ENCODE results near the gene RAB30.
"Not testable (repeated sequence)": the region's sequence is repeated elsewhere in the genome, so short reads cannot be mapped to it uniquely, and the experiment has no call there.

Gene RAB30

DNA sequence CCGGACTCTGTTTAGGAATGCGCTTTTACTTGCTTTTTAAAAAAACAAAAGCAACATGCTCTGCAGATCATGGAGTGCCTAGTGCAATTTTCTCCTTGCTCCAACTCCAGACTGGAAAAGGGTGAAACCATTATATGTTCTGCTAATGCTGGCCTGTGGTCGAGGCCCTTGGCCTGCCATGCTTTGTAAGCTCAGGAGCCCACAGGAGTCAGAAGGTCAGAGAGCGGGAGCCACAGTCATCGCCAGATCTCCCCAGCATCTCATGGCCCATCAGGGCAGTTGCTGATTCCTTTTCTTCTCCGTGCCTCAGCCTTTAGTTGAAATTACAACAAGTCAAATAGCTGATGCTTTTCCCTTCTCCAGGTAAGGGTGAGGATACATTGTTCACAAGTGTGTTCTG, 89.8 kb downstream of the RAB30 start:
- DNase-seq (ENCODE audit: low read depth) = no peak

DNA sequence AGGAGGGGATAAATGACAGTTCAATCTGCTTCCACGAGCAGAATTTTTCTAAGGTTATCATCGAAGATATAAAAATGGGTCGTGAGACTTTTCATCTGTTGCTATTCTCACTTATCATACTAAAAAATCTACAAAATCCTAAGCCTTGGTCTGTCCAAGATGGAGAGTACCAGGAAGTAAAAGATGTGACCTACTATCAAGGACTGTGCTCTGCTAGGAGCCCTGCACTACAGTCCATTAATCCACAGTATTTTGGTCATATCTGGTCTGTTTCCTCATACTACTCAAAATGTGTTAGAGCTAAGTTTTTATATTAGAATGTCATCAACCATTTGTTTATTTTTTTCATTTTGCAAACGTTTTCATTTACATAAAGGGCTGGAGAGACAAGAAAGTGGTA, 90.8 kb downstream of the RAB30 start:
- DNase-seq (ENCODE audit: low read depth) = no peak

DNA sequence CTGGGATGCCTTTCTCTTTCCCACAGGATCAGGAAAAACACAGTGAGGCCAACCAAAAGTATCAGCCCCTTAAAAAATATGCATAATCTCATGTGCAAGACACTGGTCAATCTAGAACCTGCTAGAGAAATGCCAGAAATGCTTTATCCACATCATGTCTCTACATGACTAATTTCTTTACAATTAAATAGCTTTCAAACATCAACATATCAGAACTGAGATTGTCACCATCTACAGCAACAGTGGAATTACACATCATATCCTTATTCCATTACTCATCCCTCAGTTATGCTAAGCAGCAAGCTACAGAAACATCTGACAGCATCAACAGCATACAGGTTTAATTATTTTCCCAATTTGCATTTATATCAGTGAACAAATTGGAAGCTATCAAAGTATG, 91.4 kb downstream of the RAB30 start:
- no peak for DNase-seq (ENCODE audit: low read depth)

DNA sequence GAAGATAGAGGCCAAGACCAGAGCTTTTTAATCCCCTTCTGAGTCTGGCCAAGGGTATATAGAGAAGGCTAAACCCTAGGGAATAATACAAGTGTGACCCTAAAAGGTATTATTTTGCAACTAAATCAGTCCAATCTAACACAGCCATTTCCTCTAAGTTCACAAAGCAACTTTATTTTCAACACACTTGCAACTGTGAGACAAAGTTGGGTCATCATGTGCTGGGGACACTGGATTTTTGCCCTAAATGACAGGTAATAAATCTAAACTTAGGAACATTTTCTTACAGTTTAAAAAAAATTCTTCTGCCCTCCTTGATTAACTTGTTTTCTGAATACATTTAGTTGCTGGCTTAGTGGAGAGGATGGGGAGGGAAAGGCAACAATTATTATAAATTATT, 91.9 kb downstream of the RAB30 start:
- no peak for DNase-seq (ENCODE audit: low read depth)

DNA sequence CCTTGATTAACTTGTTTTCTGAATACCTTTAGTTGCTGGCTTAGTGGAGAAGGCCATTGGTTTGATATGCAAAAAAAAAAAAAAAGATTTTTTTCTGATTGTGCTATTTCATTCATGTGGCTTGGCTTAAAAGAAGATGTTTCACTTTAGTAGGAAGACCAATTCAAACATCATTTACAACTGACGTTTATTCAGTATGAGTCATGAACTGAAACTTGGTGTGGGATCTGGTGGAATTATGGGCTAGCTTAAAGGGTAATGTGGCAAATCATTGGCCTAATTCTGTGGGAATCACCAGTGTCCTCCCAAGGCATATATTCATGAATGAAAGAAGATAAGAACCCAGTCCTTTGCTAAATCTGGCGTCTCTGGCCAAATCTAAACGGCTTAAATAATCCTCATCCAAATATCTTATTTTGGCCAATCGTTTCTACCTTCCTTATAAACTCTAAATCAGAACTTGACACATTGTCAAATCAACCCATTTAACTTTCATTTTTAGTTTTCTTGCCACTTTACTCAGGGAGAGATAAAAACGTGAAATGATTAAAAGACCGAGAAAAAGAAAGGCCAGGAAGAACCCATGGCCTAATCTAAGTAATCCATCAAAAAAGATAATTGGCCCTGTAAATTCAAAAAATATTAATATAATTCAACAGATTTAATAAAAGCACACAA, 93.1 kb downstream of the RAB30 start:
- DNase-seq (ENCODE audit: low read depth) = no peak

DNA sequence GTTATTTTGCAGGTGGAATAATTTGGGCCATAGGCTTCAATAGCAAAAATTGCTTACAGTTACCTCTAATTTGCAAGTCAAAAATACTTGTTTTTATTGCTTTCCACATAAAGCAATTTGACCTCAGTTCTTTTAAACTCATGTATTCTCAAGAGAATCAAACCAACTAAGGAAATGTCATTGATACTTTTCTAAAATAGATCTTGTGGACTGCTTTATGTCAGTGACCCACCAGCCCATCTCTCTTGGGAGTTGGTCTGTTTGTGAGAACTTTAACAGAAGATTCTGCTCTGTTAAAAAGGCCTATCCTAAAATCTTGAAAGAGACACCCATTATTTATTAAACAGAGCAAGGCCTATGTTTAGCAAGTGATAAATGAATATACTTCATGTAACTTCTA, 94.9 kb downstream of the RAB30 start:
- DNase-seq (ENCODE audit: low read depth) = no peak

DNA sequence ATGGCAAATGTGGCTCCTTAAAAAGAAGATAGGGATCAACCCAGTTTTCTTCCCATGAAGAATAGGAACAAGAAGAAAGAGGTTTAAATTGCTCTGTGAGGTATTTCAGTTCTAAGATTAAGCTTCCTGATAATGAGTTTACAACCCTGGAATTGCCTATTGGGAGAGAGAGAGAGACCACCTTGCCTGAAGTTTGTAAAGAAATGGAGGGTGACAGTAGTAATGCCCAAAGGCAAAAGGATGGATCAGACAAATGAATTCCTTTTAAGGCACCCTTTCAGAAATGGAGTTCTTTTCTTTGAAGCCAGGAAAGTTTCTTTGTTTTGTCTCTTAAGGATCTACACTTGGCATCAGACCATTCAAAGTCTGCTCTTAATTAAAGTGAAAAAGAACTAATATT, 95.8 kb downstream of the RAB30 start:
- no peak for DNase-seq (ENCODE audit: low read depth)

DNA sequence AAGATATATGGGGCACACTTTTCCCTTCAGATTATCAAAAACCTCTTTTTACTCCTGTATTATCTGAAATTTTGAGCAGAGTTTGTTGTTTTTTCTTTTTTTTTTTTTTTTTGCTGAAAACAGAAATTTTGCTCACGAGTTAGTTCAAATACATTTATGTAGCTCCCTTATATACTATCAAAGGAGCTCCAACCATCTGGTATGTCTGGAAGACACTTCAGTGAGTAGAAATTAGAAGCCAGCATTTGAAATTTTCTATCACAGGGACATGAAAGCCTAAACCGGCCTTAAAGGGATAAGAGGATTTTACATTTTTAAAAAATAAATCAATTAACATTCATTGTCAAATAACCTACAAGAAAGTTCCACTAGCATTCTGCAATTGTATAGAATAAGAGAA, 96.8 kb downstream of the RAB30 start:
- DNase-seq (ENCODE audit: low read depth) = no peak

DNA sequence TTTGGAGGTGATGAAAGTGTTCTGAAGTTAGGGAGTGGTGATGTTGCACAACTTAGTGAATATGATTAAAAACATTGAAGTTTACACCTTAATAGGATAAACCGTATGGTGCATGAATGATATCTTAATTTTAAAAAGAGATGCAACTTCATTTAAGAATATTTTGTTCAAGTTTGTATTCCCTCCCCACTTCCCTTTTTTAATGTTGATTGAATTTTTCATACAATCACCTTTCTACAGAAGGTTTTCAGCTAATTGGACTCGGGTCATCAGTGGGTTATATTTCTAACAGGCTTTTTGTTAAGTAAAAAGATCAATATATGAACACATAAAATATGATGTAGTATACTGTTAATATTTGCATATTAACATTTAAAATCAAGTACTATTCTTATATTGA, 97.6 kb downstream of the RAB30 start:
- DNase-seq (ENCODE audit: low read depth) = no peak

DNA sequence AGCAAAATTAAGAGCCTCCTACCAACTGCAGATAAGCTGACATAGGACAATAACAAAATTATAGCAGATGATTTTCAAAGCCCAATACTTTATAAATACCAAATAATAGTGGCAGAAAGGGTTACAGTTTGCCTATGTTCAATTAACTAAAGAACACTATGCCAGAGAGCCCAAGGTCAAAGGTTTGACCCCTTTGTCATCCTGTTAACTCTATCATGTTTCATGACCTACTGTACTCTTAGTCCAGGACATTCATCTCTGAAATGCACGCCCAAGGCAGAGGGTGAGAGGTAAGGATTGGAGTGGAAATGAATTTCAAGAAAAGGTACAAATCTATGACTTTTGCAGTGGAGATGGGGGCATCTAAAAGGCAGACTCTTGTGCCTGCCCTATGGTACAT, 99.6 kb downstream of the RAB30 start:
- no peak for DNase-seq (ENCODE audit: low read depth)

DNA sequence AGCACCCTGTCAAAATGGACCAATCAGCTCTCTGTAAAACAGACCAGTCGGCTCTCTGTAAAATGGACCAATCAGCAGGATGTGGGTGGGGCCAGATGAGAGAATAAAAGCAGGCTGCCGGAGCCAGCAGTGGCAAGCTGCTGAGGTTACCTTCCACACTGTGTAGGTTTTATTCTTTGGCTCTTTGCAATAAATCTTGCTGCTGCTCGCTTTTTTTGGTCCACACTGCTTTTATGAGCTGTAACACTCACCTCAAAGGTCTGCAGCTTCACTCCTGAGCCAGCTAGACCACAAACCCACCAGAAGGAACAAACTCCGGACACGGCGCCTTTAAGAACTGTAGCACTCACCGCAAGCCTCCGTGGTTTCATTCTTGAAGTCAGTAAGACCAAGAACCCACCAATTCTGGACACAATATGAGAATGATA, 100.2 kb downstream of the RAB30 start:
- DNase-seq (ENCODE audit: low read depth) = peak; percentile 4

DNA sequence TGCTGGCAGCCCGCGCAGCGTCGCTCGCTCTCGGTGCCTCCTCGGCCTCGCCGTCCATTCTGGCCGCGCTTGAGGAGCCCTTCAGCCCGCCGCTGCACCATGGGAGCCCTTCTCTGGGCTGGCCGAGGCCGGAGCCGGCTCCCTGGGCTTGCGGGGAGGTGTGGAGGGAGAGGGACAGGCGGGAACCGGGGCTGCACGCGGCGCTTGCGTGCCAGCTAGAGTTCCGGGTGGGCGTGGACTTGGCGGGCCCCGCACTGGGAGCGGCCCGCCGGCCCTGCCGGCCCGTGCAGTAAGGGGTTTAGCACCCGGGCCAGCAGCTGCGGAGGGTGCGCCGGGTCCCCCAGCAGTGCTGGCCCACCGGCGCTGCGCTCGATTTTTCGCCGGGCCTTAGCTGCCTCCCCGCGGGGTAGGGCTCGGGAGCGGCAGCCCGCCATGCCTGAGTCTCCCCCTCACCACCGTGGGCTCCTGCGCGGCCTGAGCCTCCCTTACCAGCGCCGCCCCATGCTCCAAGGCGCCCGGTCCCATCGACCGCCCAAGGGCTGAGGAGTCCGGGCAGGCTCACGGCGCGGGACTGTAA, 101.1 kb downstream of the RAB30 start:
- not testable (repeated sequence) for DNase-seq (ENCODE audit: low read depth)

DNA sequence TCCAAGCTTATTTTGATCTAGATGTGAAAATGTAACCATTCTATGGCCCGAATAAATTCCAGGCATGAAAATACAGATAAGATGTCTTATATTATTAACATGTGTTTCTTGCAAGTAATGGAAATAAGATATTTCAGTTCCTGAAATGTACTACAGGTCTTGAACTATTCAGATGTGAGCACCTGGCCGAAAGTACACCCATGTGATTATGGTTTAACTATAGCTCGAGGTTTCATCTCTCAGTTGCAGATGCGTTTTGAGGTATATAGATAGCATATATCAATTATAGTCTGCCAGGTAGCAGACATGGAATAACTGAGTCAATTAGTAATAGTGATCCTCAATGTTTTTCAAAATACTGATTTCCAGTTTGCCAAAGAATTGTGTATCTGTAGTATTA, 101.9 kb downstream of the RAB30 start:
- DNase-seq (ENCODE audit: low read depth) = no peak

DNA sequence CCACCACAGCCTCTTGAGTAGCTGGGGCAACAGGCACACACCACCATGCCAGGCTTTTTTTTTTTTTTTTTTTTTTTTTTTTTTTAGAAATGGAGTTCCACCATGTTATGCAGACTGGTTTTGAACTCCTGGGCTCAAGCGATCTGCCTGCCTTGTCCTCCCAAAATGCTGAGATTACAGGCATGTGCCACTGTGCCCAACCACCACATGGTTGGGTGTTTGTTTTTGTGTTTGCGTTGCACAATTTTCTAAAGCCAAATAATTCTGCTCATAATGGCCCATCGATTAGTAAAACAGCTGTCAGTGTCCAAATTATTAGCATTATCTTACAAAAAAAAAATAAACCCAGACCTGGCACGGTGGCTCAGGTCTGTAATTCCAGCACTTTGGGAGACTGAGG, 104.3 kb downstream of the RAB30 start:
- DNase-seq (ENCODE audit: low read depth) = no peak

DNA sequence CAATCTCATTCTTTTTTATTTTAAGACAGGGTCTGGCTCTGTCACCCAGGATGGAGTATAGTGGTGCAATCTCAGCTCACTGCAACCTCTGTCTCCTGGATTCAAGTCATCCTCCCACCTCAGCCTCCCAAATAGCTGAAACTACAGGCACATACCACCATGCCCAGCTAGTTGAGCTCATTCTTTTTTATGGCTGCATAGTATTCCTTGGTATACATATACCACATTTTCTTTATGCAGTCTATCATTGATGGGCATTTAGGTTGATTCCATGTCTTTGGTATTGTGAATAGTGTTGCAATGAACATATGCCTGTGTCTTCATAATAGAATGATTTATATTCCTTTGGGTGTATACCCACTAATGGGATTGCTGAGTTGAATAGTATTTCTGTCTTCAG, 109.7 kb downstream of the RAB30 start:
- not testable (repeated sequence) for DNase-seq (ENCODE audit: low read depth)

DNA sequence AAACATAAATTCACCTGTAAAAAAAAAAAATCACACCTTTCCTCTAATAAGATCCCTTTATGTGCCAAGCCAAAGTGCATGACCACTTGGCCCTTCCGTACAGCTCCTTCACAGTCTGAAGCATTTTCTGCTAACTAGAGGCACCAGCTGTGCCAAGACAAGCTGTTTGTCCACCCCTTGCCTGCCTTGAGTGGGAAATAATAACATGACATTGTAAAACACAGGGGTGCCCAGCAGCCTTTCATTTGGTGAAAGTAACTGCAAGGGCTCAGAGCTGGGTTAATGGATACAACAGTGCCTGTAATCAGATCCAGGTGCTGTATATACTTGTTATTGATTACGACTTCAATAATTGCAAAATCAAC, 110.9 kb downstream of the RAB30 start:
- no peak for DNase-seq (ENCODE audit: low read depth)

DNA sequence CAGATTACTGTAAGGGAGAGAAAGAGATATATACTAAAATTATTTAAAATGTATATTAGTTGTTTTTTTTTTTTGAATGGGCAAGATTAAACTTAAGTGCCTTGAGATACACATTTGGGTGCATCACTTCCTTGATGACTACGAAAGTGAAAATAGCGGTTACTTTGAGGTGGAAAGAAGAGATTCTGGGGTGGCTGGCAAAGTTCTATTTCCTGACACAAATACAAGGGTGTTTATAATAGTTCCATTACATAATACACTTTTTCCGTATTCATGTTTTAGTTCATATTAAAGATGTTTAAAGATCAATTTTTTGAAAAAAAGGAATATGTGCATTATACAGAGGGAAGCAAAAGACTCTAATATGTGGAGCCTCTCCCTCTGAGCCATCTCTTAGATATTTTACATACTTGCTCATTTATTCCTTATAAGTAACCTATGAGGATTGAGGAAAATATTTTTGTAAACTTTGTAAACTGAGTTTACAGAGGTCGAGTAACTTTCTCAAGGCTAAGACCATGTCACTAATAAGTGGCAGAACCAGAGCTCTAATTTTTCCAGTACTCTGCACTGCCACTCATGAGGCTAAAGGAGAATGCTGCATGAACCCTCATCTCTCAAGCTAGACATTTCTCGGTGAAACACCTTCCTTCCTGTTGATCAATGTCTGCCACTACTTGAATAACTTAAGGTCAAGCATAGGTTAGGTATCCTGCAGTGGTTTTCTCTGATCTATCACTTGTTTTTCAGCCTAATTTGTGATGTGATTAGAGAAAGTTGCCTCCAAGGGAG, 111.5 kb downstream of the RAB30 start:
- DNase-seq (ENCODE audit: low read depth) = peak; percentile 35

DNA sequence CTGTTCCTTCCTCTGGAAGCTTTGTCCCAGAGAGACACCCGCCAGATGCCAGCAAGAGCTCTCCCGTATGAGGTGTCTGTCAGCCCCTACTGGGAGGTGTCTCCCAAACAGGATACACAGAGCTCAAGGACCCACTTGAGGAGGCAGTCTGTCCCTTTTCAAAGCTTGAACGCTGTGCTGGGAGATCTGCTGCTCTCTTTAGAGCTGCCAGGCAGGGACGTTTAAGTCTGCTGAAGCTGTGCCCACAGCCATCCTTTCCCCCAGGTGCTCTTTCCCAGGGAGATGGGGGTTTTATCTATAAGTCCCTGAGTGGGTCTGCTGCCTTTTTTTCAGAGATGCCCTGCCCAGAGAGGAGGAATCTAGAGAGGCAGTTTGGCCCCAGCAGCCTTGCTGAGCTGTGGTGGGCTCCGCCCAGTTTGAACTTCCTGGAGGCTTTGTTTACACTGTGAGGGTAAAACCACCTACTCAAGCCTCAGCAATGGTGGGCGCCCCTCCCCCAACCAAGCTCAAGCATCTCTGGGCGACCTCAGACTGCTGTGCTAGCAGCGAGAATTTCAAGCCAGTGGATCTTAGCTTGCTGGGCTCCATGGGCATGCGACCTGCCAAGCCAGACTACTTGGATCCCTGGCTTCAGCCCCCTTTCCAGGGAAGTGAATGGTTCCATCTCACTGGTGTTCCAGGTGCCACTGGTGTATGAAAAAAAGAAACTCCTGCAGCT, 115.8 kb downstream of the RAB30 start:
- DNase-seq (ENCODE audit: low read depth) = peak; percentile 56

DNA sequence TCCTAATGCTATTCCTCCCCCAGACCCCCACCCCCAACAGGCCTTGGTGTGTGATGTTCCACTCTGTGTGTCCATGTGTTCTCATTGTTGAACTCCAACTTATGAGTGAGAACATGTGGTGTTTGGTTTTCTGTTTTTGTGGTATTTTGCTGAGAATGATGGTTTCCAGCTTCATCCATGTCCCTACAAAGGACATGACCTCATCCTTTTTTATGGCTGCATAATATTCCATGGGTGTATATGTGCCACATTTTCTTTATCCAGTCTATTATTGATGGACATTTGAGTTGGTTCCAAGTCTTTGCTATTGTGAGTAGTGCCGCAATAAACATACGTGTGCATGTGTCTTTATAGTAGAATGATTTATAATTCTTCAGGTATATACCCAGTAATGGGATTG, 121.2 kb downstream of the RAB30 start:
- not testable (repeated sequence) for DNase-seq (ENCODE audit: low read depth)

DNA sequence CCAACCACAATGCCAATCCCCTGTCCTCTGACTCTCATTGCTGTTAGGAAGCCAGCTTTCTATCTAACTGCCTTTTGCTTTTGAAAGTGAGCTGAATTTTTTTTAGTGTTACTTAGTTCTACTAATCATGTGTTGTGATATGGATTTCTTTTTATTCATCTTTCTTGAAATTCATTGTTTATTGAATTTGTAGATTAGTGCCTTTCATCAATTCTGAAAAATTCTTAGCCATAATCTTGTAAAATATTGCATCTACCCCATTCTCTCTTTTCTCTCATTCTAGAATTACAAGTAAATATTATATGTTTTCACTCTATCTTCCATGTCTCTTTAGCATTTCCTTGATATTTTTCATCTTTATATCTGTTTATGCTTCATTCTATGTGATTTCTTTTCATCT, 122.3 kb downstream of the RAB30 start:
- no peak for DNase-seq (ENCODE audit: low read depth)

DNA sequence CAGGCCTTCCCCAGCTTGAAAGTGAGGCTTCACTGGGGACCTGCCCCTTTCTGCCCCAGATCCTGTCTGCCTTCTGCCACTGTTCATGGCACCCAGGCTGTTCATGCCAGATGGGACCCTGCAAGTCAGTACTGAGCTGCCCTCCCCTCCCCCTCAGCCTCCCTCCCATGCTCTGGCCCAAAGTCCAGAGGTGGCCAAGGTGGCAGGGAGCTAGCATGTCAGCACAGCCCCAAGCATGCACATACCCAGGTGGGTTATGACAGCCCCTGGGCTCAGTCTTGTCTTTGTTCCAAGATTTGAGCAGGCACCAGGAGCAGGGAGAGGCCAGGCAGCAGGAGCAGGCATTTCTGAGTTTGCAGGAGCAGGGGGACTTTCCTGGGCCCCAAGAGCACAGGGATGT, 126.0 kb downstream of the RAB30 start:
- no peak for DNase-seq (ENCODE audit: low read depth)

DNA sequence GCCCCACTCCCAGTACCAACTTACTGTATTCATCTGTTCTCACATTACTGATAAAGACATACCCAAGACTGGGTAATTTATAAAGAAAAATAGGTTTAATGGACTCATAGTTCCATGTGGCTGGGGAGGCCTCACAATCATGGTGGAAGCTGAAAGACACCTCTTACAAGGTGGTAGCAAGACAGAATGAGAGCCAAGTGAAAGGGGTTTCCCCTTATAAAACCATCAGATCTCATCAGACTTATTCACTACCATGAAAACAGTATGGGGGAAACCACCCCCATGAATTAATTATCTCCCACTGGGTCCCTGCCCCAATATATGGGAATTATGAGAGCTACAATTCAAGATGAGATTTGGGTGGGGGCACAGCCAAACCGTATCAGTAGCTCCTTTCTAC, 126.7 kb downstream of the RAB30 start:
- DNase-seq (ENCODE audit: low read depth) = not testable (repeated sequence)

DNA sequence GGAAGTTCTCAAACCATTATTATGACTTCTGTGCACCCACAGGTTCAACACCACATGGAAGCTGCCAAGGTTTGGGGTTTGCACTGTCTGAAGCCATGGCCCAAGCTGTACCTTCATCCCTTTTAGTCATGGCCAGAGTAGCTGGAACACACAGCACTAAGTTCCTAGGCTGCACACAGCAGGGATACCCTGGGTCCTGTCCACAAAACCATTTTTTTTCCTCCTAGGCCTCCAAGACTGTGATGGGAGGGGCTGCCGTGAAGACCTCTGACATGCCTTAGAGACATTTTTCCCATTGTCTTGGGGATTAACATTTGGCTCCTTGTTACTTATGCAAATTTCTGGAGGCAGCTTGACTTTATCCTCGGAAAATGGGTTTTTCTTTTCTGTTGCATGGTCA, 127.5 kb downstream of the RAB30 start:
- DNase-seq (ENCODE audit: low read depth) = no peak
